ENCODE data around the gene XPNPEP1. TPM values are rescaled to one million over a fixed set of nuclear protein-coding genes. Genes with fewer than 3 reads are reported as not detected.

XPNPEP1 gene
- total RNA-seq, 2 donors from 2014 or later = 77.6 to 104 TPM

DNA sequence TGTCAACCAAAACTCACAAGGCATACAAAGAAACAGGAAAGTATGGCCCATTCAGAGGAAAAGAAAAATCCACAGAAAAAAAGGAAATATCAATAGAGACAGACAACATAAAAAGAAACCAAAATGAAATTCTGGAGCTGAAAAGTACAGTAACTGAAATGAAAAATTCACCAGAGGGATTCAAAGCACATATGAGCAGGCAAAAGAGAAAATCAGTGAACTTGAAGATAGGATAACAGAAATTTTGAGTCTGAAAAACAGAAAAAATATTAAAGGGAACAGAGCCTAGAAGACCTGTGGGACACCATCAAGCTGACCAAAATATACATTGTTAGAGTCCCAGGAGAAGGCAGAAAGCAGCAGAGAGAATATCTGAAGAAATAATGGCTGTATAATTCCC, 60.6 kb downstream of the XPNPEP1 start:
- peaks cover 0 to 17% of the 10 kb centered on the region in 2 donors for H3K36me3 ChIP-seq (replicated peaks in 1 of 2; ENCODE audit: insufficient read depth in 1 of 2, low read depth in 2 of 2)
- DNase-seq (no peak), ATAC-seq (no peak)
- TF ChIP-seq POLR2A (IDR thresholded peaks at IDR 0.05) = no peak
- TF ChIP-seq, protein P1, sequence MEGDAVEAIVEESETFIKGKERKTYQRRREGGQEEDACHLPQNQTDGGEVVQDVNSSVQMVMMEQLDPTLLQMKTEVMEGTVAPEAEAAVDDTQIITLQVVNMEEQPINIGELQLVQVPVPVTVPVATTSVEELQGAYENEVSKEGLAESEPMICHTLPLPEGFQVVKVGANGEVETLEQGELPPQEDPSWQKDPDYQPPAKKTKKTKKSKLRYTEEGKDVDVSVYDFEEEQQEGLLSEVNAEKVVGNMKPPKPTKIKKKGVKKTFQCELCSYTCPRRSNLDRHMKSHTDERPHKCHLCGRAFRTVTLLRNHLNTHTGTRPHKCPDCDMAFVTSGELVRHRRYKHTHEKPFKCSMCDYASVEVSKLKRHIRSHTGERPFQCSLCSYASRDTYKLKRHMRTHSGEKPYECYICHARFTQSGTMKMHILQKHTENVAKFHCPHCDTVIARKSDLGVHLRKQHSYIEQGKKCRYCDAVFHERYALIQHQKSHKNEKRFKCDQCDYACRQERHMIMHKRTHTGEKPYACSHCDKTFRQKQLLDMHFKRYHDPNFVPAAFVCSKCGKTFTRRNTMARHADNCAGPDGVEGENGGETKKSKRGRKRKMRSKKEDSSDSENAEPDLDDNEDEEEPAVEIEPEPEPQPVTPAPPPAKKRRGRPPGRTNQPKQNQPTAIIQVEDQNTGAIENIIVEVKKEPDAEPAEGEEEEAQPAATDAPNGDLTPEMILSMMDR (IDR thresholded peaks at IDR 0.05) = no peak
- H3K4me3 ChIP-seq = no peak overlapping the region
- H3K9me3 ChIP-seq = no peaks in the 10 kb centered on the region
- peaks cover 12% of the 10 kb centered on the region for H3K4me1 ChIP-seq
- H3K27ac ChIP-seq = no peak overlapping the region
- no peaks in the 10 kb centered on the region for H3K27me3 ChIP-seq
- intact Hi-C loops (cut with DNase I) = no loop called here

DNA sequence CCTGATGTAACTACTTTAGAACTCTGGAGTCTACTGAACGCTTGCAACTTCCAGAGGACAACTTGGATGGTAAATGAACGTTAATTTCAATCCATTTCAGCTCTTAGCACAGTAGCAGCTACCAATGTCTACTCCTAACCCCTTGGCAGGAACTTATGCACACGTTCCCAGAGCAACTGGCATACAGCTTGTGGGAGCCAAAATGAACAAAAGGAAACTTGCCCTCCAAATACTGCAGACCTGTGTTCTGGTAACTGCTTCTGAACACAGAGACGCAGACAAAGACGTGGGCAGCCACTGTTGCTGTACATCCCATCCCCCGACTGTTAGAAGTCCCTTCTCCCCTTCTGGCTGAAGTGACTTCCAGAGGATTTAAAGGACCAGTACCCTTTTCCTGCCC, 61.3 kb downstream of the XPNPEP1 start:
- H3K9me3 ChIP-seq = no peaks in the 10 kb centered on the region
- no peaks in the 10 kb centered on the region for H3K27me3 ChIP-seq
- ATAC-seq = no peak
- no peak for DNase-seq
- 61 to 66% methylated on average over 6 of the region's 6 CpGs for WGBS, 2 donors
- H3K4me1 ChIP-seq = peaks cover 6% of the 10 kb centered on the region
- no peak overlapping the region for H3K4me3 ChIP-seq
- intact Hi-C loops (cut with DNase I) = no loop called here
- TF ChIP-seq POLR2A (IDR thresholded peaks at IDR 0.05) = no peak
- H3K36me3 ChIP-seq (replicated peaks in 1 of 2; ENCODE audit: insufficient read depth in 1 of 2, low read depth in 2 of 2) = peaks cover 0 to 14% of the 10 kb centered on the region in 2 donors
- no peak overlapping the region for H3K27ac ChIP-seq

DNA sequence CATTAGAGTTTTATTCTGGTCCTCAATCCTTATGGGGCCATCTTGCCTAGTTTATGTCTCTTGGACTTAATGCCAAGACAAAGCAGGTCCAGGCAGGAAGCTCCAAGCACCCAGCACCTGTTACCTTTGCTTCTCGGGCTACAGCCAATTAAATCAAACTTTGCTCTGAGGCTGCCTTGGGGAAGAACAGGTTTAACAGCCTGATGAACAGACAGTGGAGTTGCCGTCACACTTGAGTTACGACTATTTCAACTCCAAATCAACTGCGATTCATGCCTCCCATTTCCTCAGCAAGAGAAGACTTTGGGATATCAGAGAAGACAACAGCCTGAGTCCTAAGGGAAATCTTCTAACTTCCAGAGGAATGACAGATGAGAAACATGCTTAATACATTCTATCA, 62.2 kb downstream of the XPNPEP1 start:
- H3K9me3 ChIP-seq = no peaks in the 10 kb centered on the region
- no peak for TF ChIP-seq POLR2A (IDR thresholded peaks at IDR 0.05)
- no peaks in the 10 kb centered on the region for H3K27me3 ChIP-seq
- DNase-seq (no peak), ATAC-seq (no peak)
- H3K36me3 ChIP-seq (replicated peaks in 1 of 2; ENCODE audit: insufficient read depth in 1 of 2, low read depth in 2 of 2) = peaks cover 0 to 14% of the 10 kb centered on the region in 2 donors
- intact Hi-C loops (cut with DNase I) = no loop called here
- H3K27ac ChIP-seq = no peak overlapping the region
- H3K4me1 ChIP-seq = no peaks in the 10 kb centered on the region
- WGBS, 2 donors = 73 to 84% methylated on average over 4 of the region's 4 CpGs
- no peak overlapping the region for H3K4me3 ChIP-seq

DNA sequence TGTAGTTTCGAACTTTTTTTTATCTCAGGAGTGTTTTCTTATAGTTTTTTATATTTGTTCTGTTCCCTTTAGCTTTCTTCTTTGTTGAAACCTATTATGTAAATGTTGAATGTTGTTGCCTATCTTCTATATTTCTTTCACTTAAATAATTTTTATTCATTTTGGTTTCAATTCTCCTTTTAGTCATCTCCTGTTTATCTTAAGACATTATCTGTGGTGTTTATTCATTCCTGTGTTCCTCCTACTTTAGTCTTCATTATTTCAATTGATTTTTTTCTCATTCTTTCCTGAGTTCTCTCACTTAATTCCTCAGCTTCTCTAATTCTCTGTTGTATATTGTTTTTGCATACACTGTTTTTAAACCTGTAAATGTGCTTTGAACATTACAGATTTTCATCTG, 64.1 kb downstream of the XPNPEP1 start:
- DNase-seq (no peak), ATAC-seq (no peak)
- Histone ChIP-seq H3K4me1 (no peaks in the 10 kb centered on the region), H3K9me3 (no peaks in the 10 kb centered on the region), H3K4me3 (no peak overlapping the region), H3K27me3 (no peaks in the 10 kb centered on the region), H3K36me3 (replicated peaks in 1 of 2; ENCODE audit: insufficient read depth in 1 of 2, low read depth in 2 of 2) (peaks cover 0 to under 1% of the 10 kb centered on the region in 2 donors), H3K27ac (no peak overlapping the region)
- intact Hi-C loops (cut with DNase I) = no loop called here
- TF ChIP-seq, protein P1 (IDR thresholded peaks at IDR 0.05) = no peak
- TF ChIP-seq POLR2A (IDR thresholded peaks at IDR 0.05) = no peak
- 79 to 81% methylated on average over 1 of the region's 1 CpG for WGBS, 2 donors

DNA sequence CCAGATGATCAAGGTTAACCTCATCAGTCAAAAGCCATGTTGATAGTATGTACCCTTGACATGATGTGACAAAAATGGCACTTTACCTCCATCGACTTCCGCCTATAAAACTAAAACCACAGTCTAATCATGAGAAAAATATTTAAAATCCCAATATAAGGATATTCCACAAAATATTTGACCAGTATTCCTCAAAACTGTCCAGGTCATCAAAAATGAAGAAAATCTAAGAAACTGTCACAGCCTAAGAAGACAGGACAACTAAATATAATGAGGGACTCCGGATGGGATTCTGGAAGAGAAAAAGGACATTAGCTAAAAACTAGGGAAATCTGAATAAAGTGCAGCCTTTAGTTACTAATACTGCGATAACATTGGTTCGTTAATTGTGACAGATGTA, 67.6 kb downstream of the XPNPEP1 start:
- Histone ChIP-seq H3K27ac (no peak overlapping the region), H3K4me1 (peaks cover 7% of the 10 kb centered on the region), H3K36me3 (replicated peaks in 1 of 2; ENCODE audit: insufficient read depth in 1 of 2, low read depth in 2 of 2) (no peaks in the 10 kb centered on the region), H3K4me3 (no peak overlapping the region), H3K27me3 (no peaks in the 10 kb centered on the region), H3K9me3 (no peaks in the 10 kb centered on the region)
- DNase-seq = no peak
- 83 to 90% methylated on average over 5 of the region's 5 CpGs for WGBS, 2 donors
- no peak for ATAC-seq
- intact Hi-C loops (cut with DNase I) = no loop called here
- TF ChIP-seq, protein P1 (IDR thresholded peaks at IDR 0.05) = no peak
- TF ChIP-seq POLR2A (IDR thresholded peaks at IDR 0.05) = no peak

DNA sequence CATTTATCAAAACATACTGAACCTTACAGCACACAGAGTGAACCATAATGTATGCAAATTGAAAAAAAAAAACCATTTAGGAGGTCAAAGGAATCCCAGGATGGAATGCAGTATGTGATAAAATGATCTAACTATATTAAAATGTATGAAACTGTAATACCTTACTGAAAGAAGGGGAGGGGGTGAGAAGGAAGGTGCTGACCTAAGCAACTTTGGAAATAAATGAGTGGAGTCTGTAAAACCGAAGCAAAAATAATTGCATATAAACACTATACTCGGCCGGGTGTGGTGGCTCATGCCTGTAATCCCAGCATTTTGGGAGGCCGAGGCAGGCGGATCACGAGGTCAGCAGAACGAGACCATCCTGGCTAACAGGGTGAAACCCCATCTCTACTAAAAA, 69.4 kb downstream of the XPNPEP1 start:
- H3K4me1 ChIP-seq = peaks cover 7% of the 10 kb centered on the region
- H3K4me3 ChIP-seq = no peak overlapping the region
- no peak for ATAC-seq
- H3K27ac ChIP-seq = no peak overlapping the region
- no peak for TF ChIP-seq POLR2A (IDR thresholded peaks at IDR 0.05)
- TF ChIP-seq, protein P1 (IDR thresholded peaks at IDR 0.05) = no peak
- WGBS, 2 donors = 83 to 91% methylated on average over 7 of the region's 7 CpGs
- DNase-seq = no peak
- no peaks in the 10 kb centered on the region for H3K36me3 ChIP-seq (replicated peaks in 1 of 2; ENCODE audit: insufficient read depth in 1 of 2, low read depth in 2 of 2)
- no peaks in the 10 kb centered on the region for H3K27me3 ChIP-seq
- no peaks in the 10 kb centered on the region for H3K9me3 ChIP-seq
- intact Hi-C loops (cut with DNase I) = no loop called here
